ENCODE results near the gene RAB14. TPM values are rescaled to one million over a fixed set of nuclear protein-coding genes. Genes with fewer than 3 reads are reported as not detected.

The RAB14 gene
- polyA plus RNA-seq, 4 donors: 100 to 130 (median 128) TPM

Other genes starting within 250 kb of the RAB14 start
- 10 to 100 TPM; 12.0 to 16.6 (median 15.5) TPM for gene C5, start 151.6 kb downstream of the RAB14 start, polyA plus RNA-seq (ENCODE audit: insufficient read length in 4 of 4)
- gene CNTRL, start 126.9 kb downstream of the RAB14 start, polyA plus RNA-seq (ENCODE audit: insufficient read length in 4 of 4): 10 to 100 TPM; 27.2 to 33.6 (median 30.3) TPM
- 100 to 1,000 TPM; 144 to 229 (median 173) TPM for gene GSN, start 66.3 kb upstream of the RAB14 start, polyA plus RNA-seq (ENCODE audit: insufficient read length in 4 of 4)
- gene STOM, start 168.4 kb upstream of the RAB14 start, polyA plus RNA-seq (ENCODE audit: insufficient read length in 4 of 4): 10 to 100 TPM; 77.3 to 90.9 (median 83.2) TPM